Endothelial cell of hepatic sinusoid (primary cell): ENCODE data around the gene LONRF3.
"Not testable (repeated sequence)": the region's sequence is repeated elsewhere in the genome, so short reads cannot be mapped to it uniquely, and the experiment has no call there.

Experiments
- in situ Hi-C: cut with HindIII; loops from 2 replicates; pipeline ENCODE4 v1.10.0; 2017; ENCODE audit warnings: low sequenced_read_pairs

The LONRF3 gene

GRCh38 chrX:118983513-118983912 lies 9.1 kb downstream of the LONRF3 start:
- in situ Hi-C loops, result no loop called here

- in situ Hi-C loops, result no loop called here
These were observed 14.5 kb downstream of the LONRF3 start for GRCh38 chrX:118988911-118989310.

- in situ Hi-C loops, result no loop called here
These were observed 15.5 kb downstream of the LONRF3 start for GRCh38 chrX:118989886-118990285.

GRCh38 chrX:118990512-118991227 lies 16.3 kb downstream of the LONRF3 start:
- in situ Hi-C loops, result no loop called here

GRCh38 chrX:118992441-118993121 lies 18.2 kb downstream of the LONRF3 start:
- in situ Hi-C loops, result not testable (repeated sequence)

GRCh38 chrX:119003462-119003861 lies 29.0 kb downstream of the LONRF3 start:
- in situ Hi-C loops, result no loop called here

- in situ Hi-C loops, result no loop called here
These were observed 30.6 kb downstream of the LONRF3 start for GRCh38 chrX:119004920-119005524.

GRCh38 chrX:119007189-119007770 lies 32.9 kb downstream of the LONRF3 start:
- in situ Hi-C loops, result no loop called here

GRCh38 chrX:119008110-119008744 lies 33.8 kb downstream of the LONRF3 start:
- in situ Hi-C loops, result no loop called here

- in situ Hi-C loops, result no loop called here
These were observed 34.7 kb downstream of the LONRF3 start for GRCh38 chrX:119009071-119009470.

- in situ Hi-C loops, result no loop called here
These were observed 36.1 kb downstream of the LONRF3 start for GRCh38 chrX:119010491-119010890.

- in situ Hi-C loops, result no loop called here
These were observed 38.7 kb downstream of the LONRF3 start for GRCh38 chrX:119013164-119013563.

GRCh38 chrX:119015407-119016237 lies 41.2 kb downstream of the LONRF3 start:
- in situ Hi-C loops, result loop anchor here (5.0 kb wide), 1 partner anchor 58 kb away; no protein-coding TSS in a partner anchor

- in situ Hi-C loops, result loop anchor here (5.0 kb wide), 1 partner anchor 60 kb away; no protein-coding TSS in a partner anchor
These were observed 42.7 kb downstream of the LONRF3 start for GRCh38 chrX:119017077-119017476.

- in situ Hi-C loops, result no loop called here
These were observed 51.5 kb downstream of the LONRF3 start for GRCh38 chrX:119025900-119026299.

- in situ Hi-C loops, result not testable (repeated sequence)
These were observed 51.9 kb downstream of the LONRF3 start for GRCh38 chrX:119026344-119026743.

- in situ Hi-C loops, result not testable (repeated sequence)
These were observed 53.7 kb downstream of the LONRF3 start for GRCh38 chrX:119027960-119028732.

- in situ Hi-C loops, result no loop called here
These were observed 54.4 kb downstream of the LONRF3 start for GRCh38 chrX:119028733-119029330.

- in situ Hi-C loops, result not testable (repeated sequence)
These were observed 55.2 kb downstream of the LONRF3 start for GRCh38 chrX:119029656-119030055.
